Measurements from ENCODE around the gene FUS. TPM values are rescaled to one million over a fixed set of nuclear protein-coding genes. Genes with fewer than 3 reads are reported as not detected.
"Not testable (repeated sequence)": the region's sequence is repeated elsewhere in the genome, so short reads cannot be mapped to it uniquely, and the experiment has no call there.

Gene FUS
- total and polyA plus RNA-seq, 7 experiments from 2014 or later: 177 to 956 (median 614) TPM

DNA sequence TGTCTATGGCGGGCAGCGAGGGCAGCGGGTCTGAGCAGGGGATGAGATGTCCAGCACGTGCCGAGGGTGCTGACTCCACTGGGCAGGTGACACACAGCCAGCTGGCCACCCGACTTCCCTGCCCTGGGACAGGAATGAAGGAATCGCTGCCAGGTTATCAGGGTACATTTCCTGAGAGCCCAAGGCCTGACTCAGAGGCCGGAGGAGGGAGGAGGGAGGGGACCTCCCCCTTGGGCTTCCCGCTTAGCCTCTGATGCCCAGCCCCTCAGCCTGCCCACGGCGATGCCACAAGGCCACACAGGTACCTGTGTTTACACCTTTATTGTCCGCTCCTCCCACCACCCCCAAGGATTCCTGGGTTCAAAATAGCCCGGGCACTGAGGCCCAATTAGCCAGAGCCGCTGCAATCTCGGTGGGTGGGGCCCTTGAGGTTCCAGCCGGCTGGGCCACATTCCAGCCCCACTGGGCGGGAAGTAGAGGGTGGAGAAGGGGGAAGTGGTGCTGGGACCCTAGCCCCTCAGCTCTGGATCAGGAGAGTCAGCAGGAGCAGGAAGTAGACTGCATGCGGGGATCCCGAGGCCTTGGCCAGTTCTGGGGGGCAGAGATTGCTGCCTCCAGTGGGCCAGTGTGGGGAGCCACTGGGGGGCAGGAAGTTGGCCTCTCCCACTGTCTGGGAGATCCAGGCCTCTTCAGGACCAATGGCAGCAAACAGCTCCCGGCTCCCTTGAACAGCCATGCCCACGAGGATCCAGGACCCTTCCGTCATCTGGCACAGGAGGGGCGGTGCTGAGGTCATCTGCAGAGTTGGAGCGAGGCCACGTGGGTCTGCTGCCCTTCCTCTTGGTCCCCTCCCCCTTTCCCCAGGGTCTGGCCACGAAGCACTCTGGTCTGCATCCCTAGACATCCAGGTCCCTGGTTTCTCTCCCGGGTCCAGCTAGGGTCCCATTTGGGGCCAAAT lies 41.0 kb upstream of the FUS start:
- H3K4me1 ChIP-seq (ENCODE audit: control insufficient read depth in 2 of 2, insufficient read depth in 2 of 2, low read length in 2 of 2): peaks cover 6 to 14% of the 10 kb centered on the region in 2 donors
- no peak overlapping the region for H3K27ac ChIP-seq (ENCODE audit: low read depth, low read length)
- Mint-ChIP-seq H3K9me3 (peaks cover 0 to 2% (median 0%) of the 10 kb centered on the region in 11 donors), H3K27me3 (peaks cover 0 to 2% (median 0%) of the 10 kb centered on the region in 5 donors), H3K4me1 (peaks cover 7 to 16% (median 13%) of the 10 kb centered on the region in 7 donors), H3K36me3 (no peaks in the 10 kb centered on the region), H3K27ac (peak overlapping the region in 2 of 9 donors; percentile 46 to 68), H3K4me3 (no peak overlapping the region)
- ChIA-PET CTCF (interaction anchor here (1.8 kb wide), 1 partner anchor 20 kb away, joined by 5 read pairs; no protein-coding TSS in a partner anchor), POLR2A (interaction anchor here (0.6 to 1.2 kb wide), 2 partner anchors 21 to 172 kb away, joined by 4 to 5 read pairs; partner anchors contain the start of gene KAT8)
- intact Hi-C loops (cut with micrococcal nuclease): no loop called here
- no peak for ATAC-seq
- no peaks in the 10 kb centered on the region for H3K27me3 ChIP-seq (ENCODE audit: control insufficient read depth in 2 of 2, insufficient read depth in 2 of 2, low read length in 2 of 2)
- no peak for DNase-seq
- no peaks in the 10 kb centered on the region for H3K36me3 ChIP-seq (ENCODE audit: control insufficient read depth in 2 of 3, insufficient read depth in 3 of 3, low read length in 3 of 3)
- H3K4me3 ChIP-seq (ENCODE audit: low read length): no peak overlapping the region
- no peaks in the 10 kb centered on the region for H3K9me3 ChIP-seq (ENCODE audit: control insufficient read depth in 2 of 3, low read length in 3 of 3)

DNA sequence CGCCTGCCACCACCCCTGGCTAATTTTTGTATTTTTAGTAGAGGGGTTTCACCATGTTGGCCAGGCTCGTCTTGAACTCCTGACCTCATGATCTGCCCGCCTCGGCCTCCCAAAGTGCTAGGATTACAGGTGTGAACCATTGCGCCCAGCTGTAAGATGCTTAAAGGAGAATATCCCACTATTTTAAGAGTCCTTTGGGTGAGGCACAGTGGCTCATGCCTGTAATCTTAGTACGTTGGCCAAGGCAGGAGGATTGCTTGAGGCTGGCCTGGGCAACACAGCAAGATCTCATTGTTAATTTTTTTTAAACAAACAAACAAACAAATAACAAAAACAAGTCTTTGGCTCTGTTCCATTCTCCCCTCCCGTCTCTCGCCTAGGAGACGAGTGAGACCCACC lies 38.9 kb upstream of the FUS start:
- H3K27me3 ChIP-seq (ENCODE audit: control insufficient read depth in 2 of 2, insufficient read depth in 2 of 2, low read length in 2 of 2); H3K36me3 Mint-ChIP-seq; intact Hi-C loops (cut with micrococcal nuclease); ATAC-seq; H3K4me3 ChIP-seq (ENCODE audit: low read length); H3K9me3 ChIP-seq (ENCODE audit: control insufficient read depth in 2 of 3, low read length in 3 of 3); DNase-seq; H3K9me3 Mint-ChIP-seq; H3K27me3 Mint-ChIP-seq; H3K36me3 ChIP-seq (ENCODE audit: control insufficient read depth in 2 of 3, insufficient read depth in 3 of 3, low read length in 3 of 3); H3K27ac ChIP-seq (ENCODE audit: low read depth, low read length): not testable (repeated sequence)
- Mint-ChIP-seq H3K4me3 (peak overlapping the region in 1 of 10 donors; percentile 39), H3K4me1 (peaks cover 2 to 17% (median 14%) of the 10 kb centered on the region in 7 donors), H3K27ac (peak overlapping the region in 5 of 9 donors; percentile 26 to 69 (median 45))
- POLR2A ChIA-PET: interaction anchor here (1.3 to 3.5 kb wide), 4 partner anchors 10 to 67 kb away, joined by 8 to 87 read pairs (median 16); partner anchors contain the start of genes FUS, KAT8, ZNF646 and ZNF668
- H3K4me1 ChIP-seq (ENCODE audit: control insufficient read depth in 2 of 2, insufficient read depth in 2 of 2, low read length in 2 of 2): peaks cover 6 to 14% of the 10 kb centered on the region in 2 donors
- CTCF ChIA-PET: interaction anchor here (0.6 to 1.7 kb wide), 2 partner anchors 19 to 193 kb away, joined by 3 to 5 read pairs; no protein-coding TSS in a partner anchor

DNA sequence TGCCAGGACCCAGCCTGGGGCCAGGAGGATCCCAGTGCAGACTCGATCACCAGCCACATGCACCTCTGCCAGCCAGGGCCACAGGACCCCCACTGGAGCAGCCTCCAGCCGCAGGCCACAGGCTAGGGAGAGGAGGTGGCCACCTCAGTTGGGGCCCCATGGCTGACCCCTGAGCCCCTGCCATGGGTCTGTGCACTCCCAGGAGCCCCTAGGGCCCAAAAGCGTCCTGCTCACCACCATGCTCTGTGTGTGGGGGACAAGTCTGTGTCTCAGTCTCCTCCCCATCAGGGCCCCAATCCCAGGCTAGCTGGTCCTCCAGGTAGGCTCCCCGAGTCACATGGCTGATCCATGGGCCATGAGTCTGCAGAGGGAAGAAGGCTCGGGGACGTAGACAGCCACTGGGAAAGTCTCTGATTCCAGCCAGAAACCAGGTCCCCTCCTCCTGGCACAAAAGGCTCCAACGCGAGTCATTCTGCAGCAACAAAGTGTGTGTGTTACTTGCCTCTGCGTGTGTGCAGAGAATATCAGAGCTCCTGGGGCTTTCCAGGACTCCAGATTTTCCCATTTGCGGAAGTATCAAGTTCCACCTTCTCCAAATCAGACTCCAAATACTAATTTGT lies 38.3 kb upstream of the FUS start:
- DNase-seq: no peak
- peak overlapping the region; percentile 68 for H3K4me3 ChIP-seq (ENCODE audit: low read length)

DNA sequence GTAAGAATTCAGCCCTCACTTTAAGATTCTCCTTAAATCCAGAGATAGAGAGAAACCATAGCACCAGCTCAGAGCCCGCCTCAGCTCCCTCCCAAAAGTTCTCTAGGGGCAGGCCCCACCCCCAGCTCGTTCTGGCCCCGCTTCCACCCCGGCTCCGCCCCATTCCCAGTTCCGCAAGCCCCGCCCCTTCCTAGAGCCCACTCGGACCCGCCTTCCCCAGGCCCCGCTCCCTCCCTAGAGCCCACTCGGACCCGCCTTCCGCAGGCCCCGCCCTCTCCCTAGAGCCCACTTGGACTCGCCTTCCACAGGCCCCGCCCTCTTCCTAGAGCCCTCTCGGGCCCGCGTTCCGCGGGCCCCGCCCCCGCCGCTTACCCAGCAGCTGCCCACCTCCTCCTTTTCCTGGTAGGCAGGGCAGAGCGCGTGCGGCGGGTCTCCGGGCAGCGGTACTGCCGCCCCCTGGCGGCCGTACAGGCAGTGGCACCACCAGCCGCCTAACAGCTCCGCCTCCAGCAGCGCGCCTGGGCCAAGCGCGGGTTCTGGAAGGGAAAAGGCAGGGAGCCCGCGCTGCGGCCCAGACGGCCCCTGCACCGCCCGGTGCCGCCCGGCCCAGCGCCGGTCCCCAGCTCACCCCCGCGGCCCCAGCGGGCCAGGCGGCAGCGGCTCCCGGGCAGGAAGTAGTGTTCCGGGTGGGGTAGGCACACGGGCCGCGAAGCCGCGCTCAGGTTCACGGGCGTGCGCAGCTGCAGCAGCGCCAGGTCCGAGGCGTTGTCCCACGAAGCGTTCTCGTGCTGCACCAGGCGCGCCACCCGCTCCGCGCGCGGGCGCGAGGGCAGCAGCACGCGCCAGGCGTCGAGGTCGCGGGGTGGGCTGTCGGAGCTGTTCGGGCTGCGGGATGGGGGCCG lies 37.6 kb upstream of the FUS start:
- no peaks in the 10 kb centered on the region for H3K36me3 Mint-ChIP-seq
- peak; percentile 91 to 98 (median 95) for DNase-seq
- H3K27me3 Mint-ChIP-seq: peaks cover 0 to 3% (median 0%) of the 10 kb centered on the region in 5 donors
- ChIA-PET CTCF (interaction anchor here (0.5 to 3.0 kb wide), 22 partner anchors 10 to 727 kb away, joined by 3 to 27 read pairs (median 4); partner anchors contain the start of genes FUS, HSD3B7, KAT8 and ZNF646), POLR2A (interaction anchor here (0.6 to 6.3 kb wide), 27 partner anchors 10 to 727 kb away, joined by 3 to 183 read pairs (median 5); partner anchors contain the start of genes FUS, KAT8, PYCARD and PYDC1)
- Histone ChIP-seq H3K9me3 (ENCODE audit: control insufficient read depth in 2 of 3, low read length in 3 of 3) (no peaks in the 10 kb centered on the region), H3K4me1 (ENCODE audit: control insufficient read depth in 2 of 2, insufficient read depth in 2 of 2, low read length in 2 of 2) (peaks cover 6 to 14% of the 10 kb centered on the region in 2 donors), H3K36me3 (ENCODE audit: control insufficient read depth in 2 of 3, insufficient read depth in 3 of 3, low read length in 3 of 3) (no peaks in the 10 kb centered on the region), H3K27ac (ENCODE audit: low read depth, low read length) (peak overlapping the region; percentile 74), H3K4me3 (ENCODE audit: low read length) (peak overlapping the region; percentile 68), H3K27me3 (ENCODE audit: control insufficient read depth in 2 of 2, insufficient read depth in 2 of 2, low read length in 2 of 2) (no peaks in the 10 kb centered on the region)
- ATAC-seq: peak; percentile 95
- intact Hi-C loops (cut with micrococcal nuclease): loop anchor here (1.0 to 2.0 kb wide), 15 partner anchors 25 to 727 kb away; partner anchors contain the start of genes ARMC5 (in 2 of the 2), HSD3B7 (in 2 of the 2), KAT8 (in 2 of the 2) and SETD1A (in 2 of the 2)
- peaks cover 0 to 2% (median 0%) of the 10 kb centered on the region in 11 donors for H3K9me3 Mint-ChIP-seq
- H3K4me3 Mint-ChIP-seq: peak overlapping the region; percentile 61 to 84 (median 72)
- peak overlapping the region; percentile 73 to 94 (median 84) for H3K27ac Mint-ChIP-seq
- H3K4me1 Mint-ChIP-seq: peaks cover 0 to 17% (median 14%) of the 10 kb centered on the region in 7 donors

More for the DNA sequence above, 38.3 kb upstream of the FUS start:
- H3K4me3 Mint-ChIP-seq: peak overlapping the region; percentile 61 to 84 (median 72)
- Histone ChIP-seq H3K9me3 (ENCODE audit: control insufficient read depth in 2 of 3, low read length in 3 of 3) (no peaks in the 10 kb centered on the region), H3K27ac (ENCODE audit: low read depth, low read length) (peak overlapping the region; percentile 74), H3K27me3 (ENCODE audit: control insufficient read depth in 2 of 2, insufficient read depth in 2 of 2, low read length in 2 of 2) (no peaks in the 10 kb centered on the region), H3K36me3 (ENCODE audit: control insufficient read depth in 2 of 3, insufficient read depth in 3 of 3, low read length in 3 of 3) (no peaks in the 10 kb centered on the region), H3K4me1 (ENCODE audit: control insufficient read depth in 2 of 2, insufficient read depth in 2 of 2, low read length in 2 of 2) (peaks cover 6 to 14% of the 10 kb centered on the region in 2 donors)
- H3K27ac Mint-ChIP-seq: peak overlapping the region; percentile 73 to 94 (median 84)
- H3K36me3 Mint-ChIP-seq: no peaks in the 10 kb centered on the region
- H3K4me1 Mint-ChIP-seq: peaks cover 0 to 17% (median 14%) of the 10 kb centered on the region in 7 donors
- H3K27me3 Mint-ChIP-seq: peaks cover 0 to 3% (median 0%) of the 10 kb centered on the region in 5 donors
- intact Hi-C loops (cut with micrococcal nuclease): loop anchor here (1.0 to 2.0 kb wide), 15 partner anchors 24 to 728 kb away; partner anchors contain the start of genes ARMC5 (in 2 of the 2), HSD3B7 (in 2 of the 2), KAT8 (in 2 of the 2) and SETD1A (in 2 of the 2)
- peaks cover 0 to 2% (median 0%) of the 10 kb centered on the region in 11 donors for H3K9me3 Mint-ChIP-seq
- CTCF ChIA-PET: interaction anchor here (0.5 to 3.0 kb wide), 16 partner anchors 11 to 726 kb away, joined by 3 to 27 read pairs (median 4); partner anchors contain the start of genes FUS, KAT8, ZNF646 and ZNF668
- ATAC-seq: no peak
- POLR2A ChIA-PET: interaction anchor here (0.6 to 6.3 kb wide), 27 partner anchors 10 to 728 kb away, joined by 3 to 183 read pairs (median 5); partner anchors contain the start of genes FUS, KAT8, PYCARD and PYDC1

DNA sequence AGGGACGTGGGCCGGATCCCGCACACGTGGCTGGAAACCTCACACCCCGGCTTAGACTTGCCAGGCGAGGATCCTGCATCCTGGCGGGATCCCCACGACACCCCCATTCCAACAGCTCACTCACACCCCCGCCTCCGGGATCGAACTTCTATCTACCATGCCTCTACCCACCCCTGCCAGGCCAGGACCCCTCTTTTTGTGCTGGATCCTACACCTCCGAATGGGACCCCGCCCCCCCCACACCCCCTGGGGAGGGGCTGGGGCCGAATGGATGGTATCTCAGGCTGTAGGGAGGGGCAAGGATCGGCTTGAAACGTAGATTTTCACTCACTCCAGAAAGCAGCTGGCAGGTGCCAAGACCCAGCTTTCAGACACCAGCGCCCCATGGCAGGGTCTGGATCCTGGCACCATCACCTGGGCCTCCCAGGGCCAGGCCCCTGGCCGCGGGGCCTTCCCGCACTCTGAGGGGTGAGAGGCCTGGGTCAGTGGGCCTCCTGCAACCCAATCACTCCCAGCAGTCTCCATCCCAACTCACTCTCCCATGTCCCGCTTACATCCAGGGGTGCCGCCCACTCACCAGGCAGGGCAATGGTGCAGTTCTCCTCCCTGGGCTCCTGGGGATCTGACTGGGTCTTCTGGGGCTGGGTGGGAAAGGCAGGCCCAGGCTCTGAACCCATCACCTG lies 36.8 kb upstream of the FUS start:
- ChIA-PET CTCF (interaction anchor here (0.6 to 3.0 kb wide), 16 partner anchors 9 to 726 kb away, joined by 3 to 27 read pairs (median 4); partner anchors contain the start of genes FUS, HSD3B7, KAT8 and ZNF646), POLR2A (interaction anchor here (1.3 to 6.3 kb wide), 17 partner anchors 9 to 726 kb away, joined by 3 to 183 read pairs (median 8); partner anchors contain the start of genes FUS, KAT8, PYCARD and ZNF646)
- Histone ChIP-seq H3K4me3 (ENCODE audit: low read length) (peak overlapping the region; percentile 68), H3K27me3 (ENCODE audit: control insufficient read depth in 2 of 2, insufficient read depth in 2 of 2, low read length in 2 of 2) (no peaks in the 10 kb centered on the region), H3K4me1 (ENCODE audit: control insufficient read depth in 2 of 2, insufficient read depth in 2 of 2, low read length in 2 of 2) (peaks cover 6 to 14% of the 10 kb centered on the region in 2 donors), H3K27ac (ENCODE audit: low read depth, low read length) (peak overlapping the region; percentile 74), H3K9me3 (ENCODE audit: control insufficient read depth in 2 of 3, low read length in 3 of 3) (no peaks in the 10 kb centered on the region), H3K36me3 (ENCODE audit: control insufficient read depth in 2 of 3, insufficient read depth in 3 of 3, low read length in 3 of 3) (no peaks in the 10 kb centered on the region)
- H3K36me3 Mint-ChIP-seq: no peaks in the 10 kb centered on the region
- H3K9me3 Mint-ChIP-seq: peaks cover 0 to 3% (median 0%) of the 10 kb centered on the region in 11 donors
- no peak for ATAC-seq
- intact Hi-C loops (cut with micrococcal nuclease): loop anchor here (2.0 kb wide), 2 partner anchors 34 to 38 kb away; partner anchors contain the start of gene BCKDK (in 1 of the 2)
- peak overlapping the region in 7 of 9 donors; percentile 42 to 89 (median 78) for H3K27ac Mint-ChIP-seq
- peaks cover 0 to 21% (median 14%) of the 10 kb centered on the region in 7 donors for H3K4me1 Mint-ChIP-seq
- H3K4me3 Mint-ChIP-seq: peak overlapping the region in 9 of 10 donors; percentile 49 to 79 (median 71)
- peak in 2 of 9 donors; percentile 10 to 16 for DNase-seq
- peaks cover 0 to 8% (median 0%) of the 10 kb centered on the region in 5 donors for H3K27me3 Mint-ChIP-seq
